Activated CD4-positive, CD25-positive, alpha-beta regulatory T cell treated with anti-CD3 and anti-CD28 coated beads, Interleukin-2, amount 50 U/mL, for 72 hours (primary cell): ENCODE results near the gene ATP1B1.

Source experiments
- DNase-seq: peaks from one replicate; pipeline ENCODE4 v3.0.0; 2021

The ATP1B1 gene

GRCh38 chr1:169098380-169098779 is 8.1 kb upstream of the ATP1B1 start:
- no peak for DNase-seq

GRCh38 chr1:169099561-169099960 is 6.9 kb upstream of the ATP1B1 start:
- DNase-seq = no peak

GRCh38 chr1:169100208-169100607 is 6.3 kb upstream of the ATP1B1 start:
- no peak for DNase-seq

- no peak for DNase-seq
Observed at GRCh38 chr1:169100651-169101088, 5.8 kb upstream of the ATP1B1 start.

GRCh38 chr1:169102567-169102966 is 3.9 kb upstream of the ATP1B1 start:
- no peak for DNase-seq

- DNase-seq = no peak
Observed at GRCh38 chr1:169103002-169103401, 3.5 kb upstream of the ATP1B1 start.

- DNase-seq = no peak
Observed at GRCh38 chr1:169103480-169103893, 3.0 kb upstream of the ATP1B1 start.

- DNase-seq = no peak
Observed at GRCh38 chr1:169105087-169105433, 1.4 kb upstream of the ATP1B1 start.

- peak; percentile 58 for DNase-seq
Observed at GRCh38 chr1:169105434-169106094, 926 bp upstream of the ATP1B1 start.

- peak; percentile 42 for DNase-seq
Observed at GRCh38 chr1:169106921-169107602, 572 bp downstream of the ATP1B1 start.

GRCh38 chr1:169107603-169108208 is 1.2 kb downstream of the ATP1B1 start:
- peak; percentile 47 for DNase-seq

GRCh38 chr1:169108223-169108622 is 1.7 kb downstream of the ATP1B1 start:
- no peak for DNase-seq

- DNase-seq = no peak
Observed at GRCh38 chr1:169108863-169109560, 2.5 kb downstream of the ATP1B1 start.

GRCh38 chr1:169109561-169110134 is 3.2 kb downstream of the ATP1B1 start:
- no peak for DNase-seq

GRCh38 chr1:169110236-169110635 is 3.7 kb downstream of the ATP1B1 start:
- DNase-seq = no peak

GRCh38 chr1:169110689-169111447 is 4.4 kb downstream of the ATP1B1 start:
- no peak for DNase-seq

- DNase-seq = no peak
Observed at GRCh38 chr1:169111472-169111871, 5.0 kb downstream of the ATP1B1 start.

GRCh38 chr1:169112241-169112640 is 5.8 kb downstream of the ATP1B1 start:
- DNase-seq = no peak

- DNase-seq = no peak
Observed at GRCh38 chr1:169113613-169114119, 7.2 kb downstream of the ATP1B1 start.

- DNase-seq = peak; percentile 45
Observed at GRCh38 chr1:169115891-169116585, 9.5 kb downstream of the ATP1B1 start.

- no peak for DNase-seq
Observed at GRCh38 chr1:169117014-169117413, 10.5 kb downstream of the ATP1B1 start.

GRCh38 chr1:169117599-169117998 is 11.1 kb downstream of the ATP1B1 start:
- DNase-seq = no peak
